Activated T-cell treated with anti-CD3 and anti-CD28 coated beads for 4 hours (primary cell): ENCODE measurements around the gene APOD.

Experiments
- DNase-seq: peaks from one replicate; pipeline ENCODE4 v3.0.0-alpha.2; 2020

Gene APOD

GRCh38 chr3:195584543-195584870 lies 767 bp upstream of the APOD start:
- DNase-seq = no peak

GRCh38 chr3:195582947-195583346 lies 793 bp downstream of the APOD start:
- DNase-seq = no peak

GRCh38 chr3:195580744-195581443 lies 2.8 kb downstream of the APOD start:
- no peak for DNase-seq

GRCh38 chr3:195579281-195579680 lies 4.5 kb downstream of the APOD start:
- no peak for DNase-seq

- DNase-seq = no peak
Observed at GRCh38 chr3:195578565-195578964, 5.2 kb downstream of the APOD start.

DNA sequence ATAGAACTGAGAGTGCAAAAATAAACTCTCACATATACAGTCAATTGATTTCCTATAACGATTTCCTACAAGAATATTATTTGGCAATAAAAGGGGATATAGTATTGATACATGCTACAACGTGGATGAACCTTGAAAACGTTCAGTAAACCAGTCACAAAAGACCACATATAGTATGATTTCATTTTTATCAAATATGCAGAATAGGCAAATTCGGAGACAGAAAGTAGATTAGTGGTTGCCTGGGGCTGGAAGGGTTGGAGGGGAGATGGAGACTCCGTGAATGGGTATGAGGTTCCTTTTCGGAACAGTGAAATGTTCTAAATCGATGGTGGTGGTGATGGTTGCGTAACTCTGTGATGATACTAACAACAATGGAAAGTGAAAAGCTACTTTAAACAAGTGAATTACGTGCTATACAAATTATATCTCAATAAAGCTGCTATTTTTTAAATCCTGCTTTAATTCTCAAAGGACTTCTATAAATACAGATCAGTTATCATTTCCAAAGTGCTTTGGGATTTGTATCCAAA lies 6.0 kb downstream of the APOD start:
- DNase-seq = no peak

DNA sequence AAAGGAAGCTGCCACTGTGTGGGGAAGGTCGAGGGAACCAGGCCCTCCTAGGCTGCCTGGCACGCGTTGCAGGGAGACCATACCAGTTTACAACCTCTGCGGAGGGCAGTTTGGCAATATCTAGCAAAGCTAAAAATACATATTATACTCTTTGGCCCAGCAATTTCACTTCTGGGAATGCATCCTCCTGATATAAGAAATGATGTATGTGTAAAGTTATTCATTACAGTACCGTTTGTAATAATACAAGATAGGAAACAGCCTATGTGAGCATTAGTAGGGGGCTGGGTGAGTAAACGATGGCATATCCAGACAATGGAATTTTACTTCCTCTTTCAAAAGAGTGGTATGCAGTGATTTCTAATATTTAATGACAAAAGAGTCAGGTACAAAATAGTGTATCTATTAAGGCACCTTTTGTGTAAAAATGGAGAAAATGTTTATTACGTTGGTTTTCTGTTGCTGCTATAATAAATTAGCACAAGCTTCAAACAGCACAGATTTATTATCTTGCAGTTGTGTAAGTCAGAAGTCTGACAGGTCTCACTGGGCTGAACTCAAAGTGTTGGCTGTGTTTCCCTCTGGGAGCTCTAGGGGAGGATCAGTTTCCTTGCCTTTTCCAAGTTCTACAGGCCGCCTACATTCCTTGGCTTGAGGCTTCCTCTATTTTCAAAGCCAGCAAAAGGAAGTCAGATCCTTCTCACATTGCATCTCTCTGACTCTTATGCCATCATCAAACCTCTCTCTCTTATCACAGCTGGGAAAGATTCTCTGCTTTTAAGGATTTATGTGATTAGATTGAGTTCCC lies 9.0 kb downstream of the APOD start:
- DNase-seq = no peak

DNA sequence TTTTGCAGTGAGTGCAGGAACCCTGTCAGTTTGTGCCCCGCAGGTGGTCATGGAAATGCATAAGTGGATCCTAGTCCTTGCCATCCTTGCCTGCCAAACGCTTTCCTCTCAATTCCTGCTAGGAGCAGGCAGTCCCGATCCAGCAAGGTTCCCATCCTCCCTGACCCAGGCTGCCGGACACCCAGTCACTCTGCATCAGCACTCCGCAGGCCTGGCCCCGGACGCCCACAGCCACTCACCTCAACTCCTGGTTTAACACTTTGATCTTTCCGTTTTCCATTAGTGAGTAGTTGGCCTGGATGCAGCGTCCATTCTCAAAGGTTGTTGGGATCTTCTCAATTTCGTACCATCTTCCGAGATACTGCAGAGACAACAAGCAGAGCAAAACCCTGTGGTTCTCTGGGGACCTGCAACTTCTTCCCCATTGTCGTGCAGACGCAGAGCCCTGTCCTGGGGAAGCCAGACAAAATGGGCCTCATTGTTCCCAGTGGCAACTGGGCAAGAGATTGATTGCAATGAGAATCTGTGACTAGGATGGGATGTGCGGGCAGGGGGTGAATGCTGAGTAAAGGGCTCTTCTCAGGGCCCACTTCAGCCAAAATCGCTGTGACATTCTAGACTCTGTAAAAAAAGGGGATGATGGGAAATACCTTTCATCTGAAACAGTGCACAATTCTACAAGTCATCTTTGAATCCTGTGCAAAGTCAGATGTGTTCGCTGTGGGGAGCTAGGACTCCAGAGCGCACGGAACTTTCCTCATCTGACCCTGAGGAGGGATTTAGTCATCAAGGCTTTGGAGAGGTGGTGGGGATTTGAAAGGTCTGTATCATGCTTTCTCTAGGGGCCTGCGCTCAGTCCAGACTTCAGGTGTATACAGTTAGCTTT lies 9.9 kb downstream of the APOD start:
- no peak for DNase-seq

GRCh38 chr3:195571361-195571760 lies 12.4 kb downstream of the APOD start:
- DNase-seq = no peak

- no peak for DNase-seq
Observed at GRCh38 chr3:195570912-195571311, 12.8 kb downstream of the APOD start.

GRCh38 chr3:195570344-195570743 lies 13.4 kb downstream of the APOD start:
- no peak for DNase-seq

- no peak for DNase-seq
Observed at GRCh38 chr3:195568630-195569029, 15.1 kb downstream of the APOD start.

- DNase-seq = no peak
Observed at GRCh38 chr3:195566797-195567196, 16.9 kb downstream of the APOD start.

GRCh38 chr3:195565716-195566115 lies 18.0 kb downstream of the APOD start:
- DNase-seq = no peak

DNA sequence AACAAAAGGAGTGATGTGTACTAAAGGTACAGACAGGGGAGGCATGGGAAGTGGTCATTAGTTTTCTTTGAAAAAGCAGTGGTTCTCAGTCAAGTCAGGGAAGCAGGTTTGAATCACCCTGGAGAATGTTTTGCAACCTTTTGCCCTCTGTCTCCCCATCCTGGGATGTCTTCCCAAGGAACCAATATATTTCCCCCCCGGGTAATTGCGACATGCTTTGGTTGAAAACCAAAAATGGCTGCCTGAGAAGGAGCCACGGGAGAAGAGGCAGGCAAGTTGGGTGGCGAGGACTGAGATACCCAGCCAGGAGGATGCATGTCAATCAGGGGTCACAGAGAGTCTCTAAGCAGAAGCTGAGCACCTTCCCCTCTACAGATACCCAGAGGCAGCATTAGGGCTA lies 20.4 kb downstream of the APOD start:
- DNase-seq = no peak

DNA sequence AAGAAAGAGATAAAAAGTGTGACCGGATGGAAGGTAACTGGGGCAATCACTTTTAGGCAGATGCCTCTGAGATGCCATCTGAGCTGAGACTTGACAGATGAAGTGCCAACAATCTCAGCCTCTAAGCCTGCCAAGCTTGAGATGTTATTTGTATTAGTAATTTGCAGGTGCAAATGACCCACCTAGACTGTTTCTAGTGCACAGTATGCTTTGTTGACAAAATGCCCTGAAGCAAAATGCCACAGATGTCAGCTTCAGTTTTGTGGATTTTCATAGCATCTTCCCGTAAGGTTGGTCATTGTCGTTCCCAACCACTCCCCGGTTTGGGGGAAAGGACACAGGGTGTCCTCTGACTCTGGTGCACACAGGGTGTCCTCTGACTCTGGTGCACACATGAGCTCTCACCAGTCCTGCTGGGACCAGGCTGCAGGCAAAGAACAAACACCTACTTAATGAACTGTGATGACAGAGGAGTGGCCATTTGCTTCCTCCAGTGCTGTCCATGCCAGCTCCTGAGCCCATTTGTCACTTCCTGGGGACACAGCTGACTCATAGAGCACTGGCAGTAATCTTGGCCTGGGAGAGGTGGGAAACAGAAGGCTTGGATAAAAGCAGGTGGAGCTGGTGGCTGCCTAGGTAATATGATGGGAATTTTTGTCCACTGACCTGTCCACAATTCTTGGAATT lies 23.9 kb downstream of the APOD start:
- no peak for DNase-seq

DNA sequence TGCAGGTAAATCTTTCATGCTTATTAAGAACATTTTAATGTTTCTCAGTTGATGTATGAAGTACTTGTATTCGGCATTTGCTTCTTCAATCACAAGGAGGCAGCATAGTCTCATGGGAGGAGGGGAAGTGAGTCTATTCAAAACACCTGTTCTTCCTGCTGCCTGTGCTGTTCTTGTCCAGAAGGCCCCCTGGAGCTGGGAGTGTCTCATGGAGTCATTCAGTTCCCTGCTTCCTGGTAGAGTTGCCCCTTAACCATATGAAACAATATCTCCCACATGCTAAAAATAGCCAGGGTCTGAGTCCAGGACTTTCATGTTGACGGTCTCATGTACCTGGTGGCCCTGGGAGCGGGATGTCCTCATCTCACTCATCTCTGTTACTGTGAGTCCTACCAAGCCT lies 25.1 kb downstream of the APOD start:
- no peak for DNase-seq

- DNase-seq = no peak
Observed at GRCh38 chr3:195557322-195557721, 26.4 kb downstream of the APOD start.

DNA sequence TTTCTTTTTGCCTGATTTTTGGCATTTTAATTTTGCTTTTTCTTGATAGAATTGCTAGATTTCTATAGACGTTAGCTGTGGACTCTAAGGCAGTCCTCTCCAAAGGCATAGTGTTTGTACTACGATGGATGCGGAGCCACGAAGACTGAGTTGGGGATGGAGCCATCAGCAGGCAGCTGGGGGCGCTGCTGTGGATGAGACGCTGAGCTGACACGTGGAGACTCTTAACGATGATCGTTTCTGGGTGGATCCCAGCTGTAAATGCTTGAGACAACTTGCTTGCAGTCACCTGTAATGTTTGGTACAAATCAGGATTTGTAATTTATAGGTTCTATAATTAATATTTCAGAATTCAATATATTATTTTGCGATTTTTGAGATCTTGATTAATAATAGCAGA lies 27.4 kb downstream of the APOD start:
- DNase-seq = no peak

- no peak for DNase-seq
Observed at GRCh38 chr3:195555110-195555509, 28.6 kb downstream of the APOD start.

DNA sequence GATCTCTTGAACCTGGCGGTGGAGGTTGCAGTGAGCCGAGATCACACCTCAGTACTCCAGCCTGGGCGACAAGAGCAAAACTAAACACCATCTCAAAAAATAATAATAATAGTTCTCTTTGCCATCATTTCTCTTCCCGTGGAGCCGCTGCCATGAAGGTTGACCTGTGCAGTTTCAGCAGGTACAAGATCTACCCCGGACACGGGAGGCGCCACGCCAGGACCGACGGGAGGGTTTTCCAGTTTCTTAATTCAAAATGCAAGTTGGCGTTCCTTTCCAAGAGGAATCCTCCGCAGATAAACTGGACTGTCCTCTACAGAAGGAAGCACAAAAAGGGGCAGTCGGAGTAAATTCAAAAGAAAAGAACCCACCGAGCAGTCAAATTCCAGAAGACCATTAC lies 29.3 kb downstream of the APOD start:
- no peak for DNase-seq

- no peak for DNase-seq
Observed at GRCh38 chr3:195553268-195553667, 30.5 kb downstream of the APOD start.
